B cell (primary cell): ENCODE measurements around the gene C6orf132. TPM values are rescaled to one million over a fixed set of nuclear protein-coding genes. Genes with fewer than 3 reads are reported as not detected.

Source experiments
- ATAC-seq: fragments of 200-7000 bp; cut with Tn5 transposase; one replicate; pipeline ENCODE4 v1.10.0; 2021; ENCODE audit warnings: low read depth, mild to moderate bottlenecking, moderate number of reproducible peaks, moderate library complexity
- CTCF ChIA-PET: fragments of 350-600 bp; sonication (Branson Sonifier 250); formaldehyde crosslinking; loops from one replicate; lab custom pipeline; 2021; ENCODE audit warnings: antibody characterized with exemption, inconsistent platforms; lab: Charles Lee
- POLR2A ChIA-PET: fragments of 350-600 bp; sonication (Branson Sonifier 250); formaldehyde crosslinking; loops from one replicate; lab custom pipeline; 2021; ENCODE audit warnings: antibody characterized with exemption; lab: Charles Lee
- DNase-seq: peaks from one replicate; pipeline ENCODE4 v3.0.0; 2013
- H2AFZ ChIP-seq: 2 replicates; pipeline ENCODE4 v1.6.1; 2012; ENCODE audit warnings: mild to moderate bottlenecking, low read depth, low read length; ENCODE audit not compliant: insufficient read depth, poor library complexity, severe bottlenecking
- H3K27ac ChIP-seq, 2 donors: 1 replicate in 1 of 2; 2 replicates in 1 of 2; pipeline ENCODE4 v1.5.1; 2012 to 2013; ENCODE audit warnings: low read length in 2 of 2, mild to moderate bottlenecking in 2 of 2, moderate library complexity in 1 of 2
- H3K27me3 ChIP-seq, 4 experiments: fragments of 200-600 bp in 1 of 4; sonication (generic) in 1 of 4; replicated peaks in 1 of 4; 1 replicate in 2 of 4; 2 replicates in 2 of 4; pipeline versions ENCODE4 v1.6.1 to v1.7.0; 2013 to 2016; ENCODE audit warnings: low read length in 3 of 4, mild to moderate bottlenecking in 2 of 4, mixed read lengths in 1 of 4, moderate library complexity in 1 of 4; ENCODE audit not compliant: insufficient read depth in 4 of 4, control insufficient read depth in 3 of 4; ENCODE audit errors: control extremely low read depth in 1 of 4
- H3K36me3 ChIP-seq, 2 experiments: replicated peaks in 1 of 2; 1 replicate in 1 of 2; 2 replicates in 1 of 2; pipeline versions ENCODE4 v1.6.1 to v1.7.1; 2013; ENCODE audit warnings: low read length in 1 of 2; ENCODE audit not compliant: insufficient read depth in 2 of 2, control insufficient read depth in 1 of 2; ENCODE audit errors: control extremely low read depth in 1 of 2, extremely low read depth in 1 of 2
- H3K4me1 ChIP-seq, 2 donors: fragments of 200-600 bp in 1 of 2; sonication (generic) in 1 of 2; 1 replicate in 1 of 2; 2 replicates in 1 of 2; pipeline versions ENCODE4 v1.5.1 to v1.6.1; 2013 to 2017; ENCODE audit warnings: low read length in 2 of 2; ENCODE audit not compliant: control insufficient read depth in 2 of 2, insufficient read depth in 2 of 2
- H3K4me2 ChIP-seq: replicated peaks from 2 replicates; pipeline ENCODE3; 2012; ENCODE audit warnings: mild to moderate bottlenecking, low read depth, low read length; ENCODE audit not compliant: poor library complexity, severe bottlenecking
- H3K4me3 ChIP-seq, 5 experiments: fragments of 200-600 bp in 1 of 5; sonication (generic) in 1 of 5; 1 replicate in 3 of 5; 2 replicates in 2 of 5; pipeline versions ENCODE4 v1.5.1 to v1.7.0; 2011 to 2016; ENCODE audit warnings: low read length in 4 of 5, mild to moderate bottlenecking in 4 of 5, low read depth in 2 of 5, control low read depth in 1 of 5, moderate library complexity in 1 of 5; ENCODE audit not compliant: insufficient read depth in 1 of 5; ENCODE audit errors: control extremely low read depth in 1 of 5, extremely low read depth in 1 of 5
- H3K79me2 ChIP-seq: fragments of 200-600 bp; sonication (generic); one replicate; pipeline ENCODE4 v1.6.0; 2016; ENCODE audit warnings: low read length; ENCODE audit not compliant: control insufficient read depth, insufficient read depth
- H3K9ac ChIP-seq: fragments of 200-600 bp; sonication (generic); 2 replicates; pipeline ENCODE4 v1.6.1; 2017; ENCODE audit warnings: mild to moderate bottlenecking, low read length, moderate library complexity
- H3K9me3 ChIP-seq, 3 donors: one replicate each; pipeline versions ENCODE4 v1.6.1 to v1.7.1; 2013; ENCODE audit warnings: low read length in 2 of 3; ENCODE audit not compliant: control insufficient read depth in 2 of 3, insufficient read depth in 1 of 3; ENCODE audit errors: control extremely low read depth in 1 of 3
- H4K20me1 ChIP-seq: 2 replicates; pipeline ENCODE4 v1.6.0; 2012; ENCODE audit warnings: mild to moderate bottlenecking, low read length; ENCODE audit not compliant: insufficient read depth, control insufficient read depth, poor library complexity, severe bottlenecking
- H3K27ac Mint-ChIP-seq: one replicate; pipeline ENCODE4 v1.8.0; 2021; ENCODE audit warnings: mixed read lengths
- H3K27me3 Mint-ChIP-seq: one replicate; pipeline ENCODE4 v1.8.0; 2021; ENCODE audit warnings: mixed read lengths
- H3K4me1 Mint-ChIP-seq: one replicate; pipeline ENCODE4 v1.8.0; 2021; ENCODE audit warnings: mixed read lengths
- H3K4me3 Mint-ChIP-seq: one replicate; pipeline ENCODE4 v1.8.0; 2021; ENCODE audit warnings: mixed read lengths
- H3K9me3 Mint-ChIP-seq: one replicate; pipeline ENCODE4 v1.8.0; 2022; ENCODE audit warnings: mixed read lengths; ENCODE audit not compliant: insufficient read depth
- CTCF ChIP-seq: fragments of 200-600 bp; IDR thresholded peaks from one replicate; pipeline ENCODE4 v1.8.0; 2022; ENCODE audit warnings: antibody characterized with exemption, mild to moderate bottlenecking
- EZH2 ChIP-seq: IDR thresholded peaks from 2 replicates; pipeline ENCODE4 v1.6.1; 2012; ENCODE audit warnings: borderline replicate concordance, low read depth, mild to moderate bottlenecking, moderate library complexity, low read length; ENCODE audit not compliant: insufficient read depth, poor library complexity, severe bottlenecking
- WGBS: methylation state at CpG from one replicate; pipeline ENCODE4 v1.1.5; 2013; ENCODE audit warnings: missing lambda C conversion rate; ENCODE audit not compliant: insufficient coverage; 5-methylcytosine and 5-hydroxymethylcytosine counted together
- intact Hi-C: fragments of 100-400 bp; cut with micrococcal nuclease; formaldehyde crosslinking; loops from one replicate; pipeline ENCODE4 v1.10.0; 2022
- polyA plus RNA-seq: library from polyadenylated mRNA; depleted of rRNA; stranded (reverse); fragments of >200 nt; gene quantifications from 2 replicates; pipeline ENCODE4 v1.2.3, GENCODE V29; 2012
- total RNA-seq, 2 donors: library from RNA; stranded (reverse); fragments of 120-200 nt in 1 of 2; gene quantifications; 1 replicate in 1 of 2; 2 replicates in 1 of 2; pipeline versions ENCODE4 v1.2.3 to v1.2.4, GENCODE V29; 2013 to 2022

C6orf132 gene
- total and polyA plus RNA-seq, 2 donors (not counting 1 experiment from before 2014, with no cell fraction given): 0.05 TPM; not detected in 1

GRCh38 chr6:42113936-42114636 lies 28.3 kb downstream of the C6orf132 start:
- Histone ChIP-seq H3K4me2 (no peak overlapping the region), H3K79me2 (no peaks in the 10 kb centered on the region), H3K9ac (no peak overlapping the region), H4K20me1 (no peaks in the 10 kb centered on the region), H3K9me3 (peaks cover 0 to 7% (median 5%) of the 10 kb centered on the region in 3 donors), H3K4me1 (no peaks in the 10 kb centered on the region), H3K27ac (no peak overlapping the region), H3K4me3 (no peak overlapping the region), H3K27me3 (peaks cover 0 to 2% (median 0%) of the 10 kb centered on the region in 4 experiments), H2AFZ (no peak overlapping the region), H3K36me3 (no peaks in the 10 kb centered on the region)
- Mint-ChIP-seq H3K4me3 (no peak overlapping the region), H3K9me3 (no peaks in the 10 kb centered on the region), H3K27ac (no peak overlapping the region), H3K4me1 (no peaks in the 10 kb centered on the region), H3K27me3 (peaks cover 25% of the 10 kb centered on the region)
- ATAC-seq (no peak), DNase-seq (no peak)
- POLR2A ChIA-PET: interaction anchor here (0.6 kb wide), 1 partner anchor 332 kb away, joined by 3 read pairs; no protein-coding TSS in a partner anchor
- intact Hi-C loops: no loop called here
- WGBS: 98% methylated on average over 3 of the region's 5 CpGs
- TF ChIP-seq CTCF (no peak), EZH2 (no peak)
- CTCF ChIA-PET: interaction anchor here (1.1 kb wide), 1 partner anchor 10 kb away, joined by 3 read pairs; no protein-coding TSS in a partner anchor

- ChIA-PET CTCF (interaction anchor here (0.5 to 1.0 kb wide), 2 partner anchors 35 to 112 kb away, joined by 3 read pairs; no protein-coding TSS in a partner anchor), POLR2A (no interaction called here)
- no peak overlapping the region for H3K4me3 Mint-ChIP-seq
- Histone ChIP-seq H3K4me3 (no peak overlapping the region), H3K9ac (no peak overlapping the region), H3K27ac (no peak overlapping the region), H3K79me2 (no peaks in the 10 kb centered on the region), H3K4me1 (no peaks in the 10 kb centered on the region), H3K4me2 (no peak overlapping the region), H4K20me1 (no peaks in the 10 kb centered on the region), H3K9me3 (peaks cover 0 to 7% (median 5%) of the 10 kb centered on the region in 3 donors), H3K36me3 (no peaks in the 10 kb centered on the region), H2AFZ (no peak overlapping the region), H3K27me3 (peaks cover 0 to 2% (median 0%) of the 10 kb centered on the region in 4 experiments)
- DNase-seq: no peak
- intact Hi-C loops: no loop called here
- no peak for TF ChIP-seq EZH2
- no peak for TF ChIP-seq CTCF
- WGBS: 100% methylated on average over 1 of the region's 1 CpG
- H3K27me3 Mint-ChIP-seq: peaks cover 28% of the 10 kb centered on the region
- ATAC-seq: no peak
- H3K4me1 Mint-ChIP-seq: no peaks in the 10 kb centered on the region
- no peaks in the 10 kb centered on the region for H3K9me3 Mint-ChIP-seq
- H3K27ac Mint-ChIP-seq: no peak overlapping the region
Observed at GRCh38 chr6:42112351-42112750, 30.1 kb downstream of the C6orf132 start.
